Epithelial cell of esophagus (primary cell): ENCODE data around the gene S100A1.

Experiments
- DNase-seq: peaks from one replicate; pipeline ENCODE4 v3.0.0; 2010; ENCODE audit warnings: low read depth
- H3K4me3 ChIP-seq: 2 replicates; pipeline ENCODE4 v1.5.1; 2011; ENCODE audit warnings: mild to moderate bottlenecking, low read length, control low read depth
- CTCF ChIP-seq: IDR thresholded peaks from 2 replicates; pipeline ENCODE4 v1.5.1; 2011; ENCODE audit warnings: low read depth, mild to moderate bottlenecking, low read length, control low read depth, inconsistent platforms; ENCODE audit not compliant: insufficient read depth; ENCODE audit errors: missing control alignments

Gene S100A1

GRCh38 chr1:153629971-153630370 lies 1.7 kb downstream of the S100A1 start:
- no peak for TF ChIP-seq CTCF
- DNase-seq = no peak
- no peak overlapping the region for H3K4me3 ChIP-seq

DNA sequence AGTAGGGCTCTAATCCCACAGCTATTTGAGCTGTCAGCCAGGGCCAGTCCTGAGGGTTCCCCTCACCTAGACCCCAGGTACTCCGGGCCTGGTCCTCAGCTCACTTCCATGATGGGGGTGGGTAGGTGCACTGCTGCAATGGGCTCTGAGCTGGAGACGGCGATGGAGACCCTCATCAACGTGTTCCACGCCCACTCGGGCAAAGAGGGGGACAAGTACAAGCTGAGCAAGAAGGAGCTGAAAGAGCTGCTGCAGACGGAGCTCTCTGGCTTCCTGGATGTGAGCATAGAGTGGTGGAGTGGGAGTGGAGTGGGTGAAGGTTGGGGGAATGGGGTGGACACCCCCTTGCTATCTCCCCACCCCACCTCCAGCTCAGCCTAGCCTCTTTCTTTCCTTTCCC lies 2.1 kb downstream of the S100A1 start:
- TF ChIP-seq CTCF = no peak
- H3K4me3 ChIP-seq = no peak overlapping the region
- DNase-seq = no peak

- TF ChIP-seq CTCF = no peak
- DNase-seq = no peak
- no peak overlapping the region for H3K4me3 ChIP-seq
Observed at GRCh38 chr1:153631047-153632022, 3.1 kb downstream of the S100A1 start.

- TF ChIP-seq CTCF = no peak
- DNase-seq = no peak
- peak overlapping the region; percentile 99 for H3K4me3 ChIP-seq
Observed at GRCh38 chr1:153633161-153633753, 5.0 kb downstream of the S100A1 start.

DNA sequence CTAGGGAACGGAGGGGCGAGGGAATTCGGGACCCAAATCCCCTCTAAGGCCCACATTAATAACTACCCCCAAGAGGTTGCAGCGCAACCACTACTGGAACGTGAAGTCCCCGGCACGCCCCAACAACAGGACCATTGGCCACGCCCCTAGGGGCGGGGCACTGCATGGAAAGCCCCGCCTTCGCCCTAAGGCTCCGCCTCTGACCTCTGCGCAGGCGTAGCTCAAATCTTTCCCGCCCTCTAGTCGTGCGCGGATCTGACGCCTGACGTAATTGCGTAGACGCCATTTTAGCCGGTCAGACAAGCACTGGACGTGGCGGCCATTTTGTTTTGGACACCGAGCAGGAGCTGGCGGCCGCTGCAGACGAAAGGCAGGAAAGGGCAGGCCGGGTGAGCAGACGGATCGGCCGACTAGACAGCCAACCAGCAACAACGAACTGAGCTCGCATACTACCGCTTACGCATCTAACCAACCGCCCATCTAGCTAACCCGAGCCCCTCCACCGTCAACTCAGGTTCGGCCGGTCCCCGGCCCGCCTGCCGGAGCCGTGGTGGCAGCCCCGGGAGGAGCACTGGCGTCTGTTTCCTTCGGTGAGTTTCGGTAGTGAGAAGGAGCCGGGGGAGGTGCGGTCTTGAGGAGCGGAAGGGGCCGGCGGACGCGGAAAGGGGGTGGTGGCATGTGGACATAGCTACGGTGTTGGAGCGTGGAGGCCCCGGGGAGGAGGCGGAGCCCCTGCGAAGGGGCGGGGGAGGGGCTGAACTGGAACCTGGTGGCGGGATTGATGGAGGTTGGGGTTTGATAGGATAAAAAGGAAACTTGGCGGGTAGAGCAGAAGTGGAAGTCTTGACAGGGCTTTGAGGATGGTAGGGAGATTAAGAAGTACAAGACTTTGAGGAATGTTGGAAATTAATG lies 5.8 kb downstream of the S100A1 start, which contains the start of gene CHTOP:
Gene CHTOP (plus strand): TSS at position 313 of the 912 bp plus-strand sequence. CDS start 2,523 bp downstream, outside the sequence.
- peak within 1 kb of the TSS; percentile 99 for H3K4me3 ChIP-seq
- TF ChIP-seq CTCF = no peak
- peak; percentile 99 for DNase-seq

DNA sequence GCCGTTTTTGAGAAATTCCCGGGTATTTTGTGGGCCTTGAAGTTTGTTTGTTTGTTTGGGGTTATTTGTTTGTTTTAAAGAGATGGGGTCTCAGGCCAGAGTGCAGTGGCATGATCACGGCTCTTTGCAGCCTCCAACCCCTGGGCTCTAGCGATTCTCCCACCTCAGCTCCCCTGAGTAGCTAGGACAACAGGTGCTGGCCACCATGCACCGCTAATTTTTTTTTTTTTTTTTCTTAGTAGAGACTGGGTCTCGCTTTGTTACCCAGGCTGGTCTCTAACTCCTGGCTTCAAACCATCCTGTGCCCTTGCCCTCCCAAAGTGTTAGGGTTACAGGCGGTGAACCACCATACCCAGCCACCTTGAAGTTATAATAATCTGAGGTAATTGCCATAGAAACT lies 7.6 kb downstream of the S100A1 start:
- no peak for TF ChIP-seq CTCF
- no peak for DNase-seq
- H3K4me3 ChIP-seq = no peak overlapping the region
